ENCODE data around the gene LIMD2.

GRCh38 chr17:63652106-63652505 lies 47.8 kb downstream of the LIMD2 start:
- no peak for TF ChIP-seq CTCF (IDR thresholded peaks at IDR 0.05)
- TF ChIP-seq POLR2A (IDR thresholded peaks at IDR 0.05) = no peak
- TF ChIP-seq EP300 (IDR thresholded peaks at IDR 0.05; ENCODE audit: low read depth) = no peak
- TF ChIP-seq POLR2AphosphoS5 (IDR thresholded peaks at IDR 0.05) = no peak

Measured in transverse colon (tissue), 4 donors.